ENCODE data around the gene SPECC1. TPM values are rescaled to one million over a fixed set of nuclear protein-coding genes. Genes with fewer than 3 reads are reported as not detected.

The SPECC1 gene
- total RNA-seq, 1 donor from 2014 or later, result 31.0 TPM

GRCh38 chr17:20200016-20200795, 191.0 kb downstream of the SPECC1 start:
- Histone ChIP-seq H3K36me3 (no peaks in the 10 kb centered on the region), H3K27me3 (no peaks in the 10 kb centered on the region), H3K9me3 (no peaks in the 10 kb centered on the region), H3K27ac (no peak overlapping the region), H3K4me3 (no peak overlapping the region), H3K4me1 (no peaks in the 10 kb centered on the region)
- TF ChIP-seq CTCF (IDR thresholded peaks at IDR 0.05), result no peak
- ATAC-seq (no peak), DNase-seq (no peak)
- intact Hi-C loops (cut with DNase I), result no loop called here

- Histone ChIP-seq H3K9me3 (no peaks in the 10 kb centered on the region), H3K4me1 (peaks cover 2% of the 10 kb centered on the region), H3K27ac (no peak overlapping the region), H3K27me3 (no peaks in the 10 kb centered on the region), H3K36me3 (no peaks in the 10 kb centered on the region), H3K4me3 (no peak overlapping the region)
- DNase-seq (no peak), ATAC-seq (no peak)
- intact Hi-C loops (cut with DNase I), result no loop called here
- no peak for TF ChIP-seq CTCF (IDR thresholded peaks at IDR 0.05)
Measured at GRCh38 chr17:20200865-20201458, 191.8 kb downstream of the SPECC1 start.

- H3K27ac ChIP-seq, result no peak overlapping the region
- H3K27me3 ChIP-seq, result no peaks in the 10 kb centered on the region
- H3K9me3 ChIP-seq, result no peaks in the 10 kb centered on the region
- intact Hi-C loops (cut with DNase I), result no loop called here
- no peak for TF ChIP-seq CTCF (IDR thresholded peaks at IDR 0.05)
- no peaks in the 10 kb centered on the region for H3K36me3 ChIP-seq
- no peak overlapping the region for H3K4me3 ChIP-seq
- no peak for DNase-seq
- no peak for ATAC-seq
- peaks cover 13% of the 10 kb centered on the region for H3K4me1 ChIP-seq
Measured at GRCh38 chr17:20202141-20202621, 193.0 kb downstream of the SPECC1 start.

- Histone ChIP-seq H3K9me3 (no peaks in the 10 kb centered on the region), H3K36me3 (no peaks in the 10 kb centered on the region), H3K27ac (no peak overlapping the region), H3K4me3 (no peak overlapping the region), H3K4me1 (peaks cover 13% of the 10 kb centered on the region), H3K27me3 (no peaks in the 10 kb centered on the region)
- TF ChIP-seq CTCF (IDR thresholded peaks at IDR 0.05), result no peak
- intact Hi-C loops (cut with DNase I), result no loop called here
- DNase-seq (no peak), ATAC-seq (no peak)
Measured at GRCh38 chr17:20203018-20203417, 193.9 kb downstream of the SPECC1 start.

- H3K9me3 ChIP-seq, result no peaks in the 10 kb centered on the region
- no peak overlapping the region for H3K4me3 ChIP-seq
- H3K36me3 ChIP-seq, result no peaks in the 10 kb centered on the region
- intact Hi-C loops (cut with DNase I), result no loop called here
- DNase-seq (no peak), ATAC-seq (peak; percentile 79)
- H3K4me1 ChIP-seq, result peaks cover 13% of the 10 kb centered on the region
- no peak overlapping the region for H3K27ac ChIP-seq
- no peak for TF ChIP-seq CTCF (IDR thresholded peaks at IDR 0.05)
- no peaks in the 10 kb centered on the region for H3K27me3 ChIP-seq
Measured at GRCh38 chr17:20203761-20204263, 194.7 kb downstream of the SPECC1 start.
